Left kidney (tissue), 2 donors: ENCODE measurements around the gene TGM6. TPM values are rescaled to one million over a fixed set of nuclear protein-coding genes. Genes with fewer than 3 reads are reported as not detected.

ENCODE experiments used
- DNase-seq: peaks from one replicate; pipeline ENCODE4 v3.0.0-alpha.2; 2013
- polyA plus RNA-seq: library from polyadenylated mRNA; unstranded; fragments of 120-200 nt; gene quantifications from one replicate; pipeline ENCODE4 v1.2.1, GENCODE V29; 2013; ENCODE audit not compliant: insufficient read length

TGM6 gene
- polyA plus RNA-seq, 1 donor: not detected

DNA sequence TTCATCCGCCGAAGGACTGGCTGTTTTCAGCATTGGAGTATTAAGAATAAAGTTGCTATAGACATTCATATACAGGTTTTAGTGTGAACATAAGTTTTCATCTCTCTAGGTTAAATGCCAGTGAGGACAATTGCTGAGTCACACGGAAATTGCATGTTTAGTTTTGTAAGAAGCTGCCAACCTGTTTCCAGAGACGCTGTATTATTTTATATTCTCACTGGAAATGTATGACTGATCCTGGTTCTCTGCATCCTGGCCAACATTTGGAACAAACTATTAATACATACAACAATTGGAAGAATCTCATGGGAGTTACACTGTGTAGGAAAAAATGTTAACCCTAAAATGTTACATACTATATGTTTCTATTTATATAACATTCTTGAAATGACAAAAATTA is 16.7 kb upstream of the TGM6 start:
- DNase-seq: no peak

DNA sequence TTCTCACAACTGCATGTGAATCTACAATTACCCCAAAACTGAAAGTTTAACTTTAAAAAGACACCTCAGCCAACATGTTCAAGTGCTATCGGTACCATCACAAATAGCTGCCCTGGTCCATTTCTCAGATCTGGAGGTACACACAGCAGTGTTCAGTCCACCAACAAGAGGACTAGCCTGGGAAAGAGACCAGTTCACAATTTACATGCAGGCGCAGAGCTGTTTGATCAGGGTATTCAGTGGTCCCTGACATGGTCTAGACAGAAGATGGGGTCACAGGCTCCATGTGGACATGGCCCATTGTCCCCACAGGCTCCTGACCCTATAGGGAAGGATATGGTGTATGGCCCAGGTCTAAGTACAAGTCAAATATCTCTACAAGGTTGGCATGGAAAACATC is 15.6 kb upstream of the TGM6 start:
- DNase-seq: no peak

- no peak for DNase-seq
Measured at GRCh38 chr20:2365666-2366065, 15.0 kb upstream of the TGM6 start.

- DNase-seq: no peak
Measured at GRCh38 chr20:2368621-2369020, 12.1 kb upstream of the TGM6 start.

GRCh38 chr20:2373098-2373497 is 7.6 kb upstream of the TGM6 start:
- no peak for DNase-seq

DNA sequence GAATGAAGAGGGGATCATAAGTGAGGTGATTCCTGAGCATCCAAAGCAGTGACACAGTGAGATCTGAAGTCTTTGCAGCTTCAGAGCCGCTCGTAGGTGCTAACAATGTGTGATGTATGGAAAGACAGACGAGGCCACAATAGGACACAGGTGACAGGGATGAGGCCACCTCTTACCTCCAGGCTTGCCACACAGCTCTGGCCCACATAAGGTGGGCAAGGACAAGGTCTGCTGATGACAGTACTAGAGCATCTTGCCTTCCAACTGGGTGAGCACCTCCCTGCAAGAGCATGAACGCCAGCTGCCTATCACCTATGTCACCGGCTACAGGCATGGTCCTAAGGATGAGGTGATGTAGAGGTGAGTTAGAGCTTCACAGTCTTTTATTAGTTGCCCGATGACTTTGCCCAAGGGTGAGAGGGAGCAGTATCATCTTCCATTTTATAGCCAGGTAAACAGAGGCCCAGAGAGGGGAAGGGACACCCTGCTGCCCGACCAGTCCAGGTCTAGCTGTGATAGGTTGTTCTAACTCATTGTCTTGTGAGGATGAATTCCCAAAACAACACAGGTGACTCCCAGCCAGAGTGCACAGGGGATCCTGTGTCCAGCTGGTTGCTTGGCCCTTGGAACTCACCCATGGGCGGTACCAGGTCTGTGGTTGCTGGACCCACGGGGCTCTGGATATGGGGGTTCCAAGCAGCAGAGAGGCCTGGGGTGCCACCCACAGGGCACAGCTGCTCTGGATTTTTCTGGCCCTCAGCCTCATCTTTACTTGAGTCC is 6.2 kb upstream of the TGM6 start:
- DNase-seq: no peak

GRCh38 chr20:2378893-2379292 is 1.8 kb upstream of the TGM6 start:
- DNase-seq: no peak

- DNase-seq: no peak
Measured at GRCh38 chr20:2379511-2380229, 1.0 kb upstream of the TGM6 start.

- DNase-seq: no peak
Measured at GRCh38 chr20:2381303-2381702, 602 bp downstream of the TGM6 start.

DNA sequence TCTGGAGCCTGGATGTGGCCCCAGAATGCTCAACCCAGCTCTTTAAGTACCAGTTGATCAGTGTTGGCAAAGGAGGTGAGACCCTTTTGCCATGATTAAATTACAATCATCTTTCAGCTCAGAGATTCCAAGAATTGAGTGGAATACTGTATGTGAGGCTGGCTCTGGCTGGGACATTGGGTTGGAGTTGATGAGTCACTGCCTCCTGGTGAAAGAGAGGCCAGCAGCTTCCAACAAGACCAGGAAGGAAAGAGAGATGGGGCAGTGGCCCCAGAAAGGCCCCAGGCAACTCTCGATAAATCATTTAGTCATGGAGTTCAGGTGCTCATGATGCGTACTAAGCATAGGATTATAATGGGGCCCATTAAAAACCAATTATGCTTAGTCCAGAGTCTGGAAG is 2.1 kb downstream of the TGM6 start:
- no peak for DNase-seq

DNA sequence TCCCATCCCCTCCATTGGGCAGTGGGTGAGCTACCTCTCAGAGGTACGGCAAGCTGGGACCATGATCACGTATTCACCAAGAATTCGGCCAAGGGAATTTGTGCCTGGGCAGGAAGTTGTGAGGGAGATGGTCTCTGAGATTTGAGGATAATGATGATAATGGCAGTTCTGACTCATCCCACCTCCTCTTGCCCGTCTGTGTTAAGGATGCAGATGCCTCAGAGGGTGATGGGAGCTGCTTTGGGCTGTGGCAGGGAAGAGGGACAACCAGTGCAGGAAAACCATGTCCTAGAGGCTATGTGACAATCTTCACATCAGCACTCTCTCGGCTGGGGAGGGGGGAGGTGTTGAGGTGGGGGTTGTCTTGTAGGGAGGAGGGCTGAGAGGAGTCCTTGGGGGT is 4.3 kb downstream of the TGM6 start:
- DNase-seq: no peak

- no peak for DNase-seq
Measured at GRCh38 chr20:2385496-2385895, 4.8 kb downstream of the TGM6 start.

GRCh38 chr20:2386516-2387179 is 5.9 kb downstream of the TGM6 start:
- no peak for DNase-seq

- no peak for DNase-seq
Measured at GRCh38 chr20:2387180-2387577, 6.5 kb downstream of the TGM6 start.

- no peak for DNase-seq
Measured at GRCh38 chr20:2387580-2387979, 6.9 kb downstream of the TGM6 start.

- DNase-seq: no peak
Measured at GRCh38 chr20:2390951-2391675, 10.4 kb downstream of the TGM6 start.

- no peak for DNase-seq
Measured at GRCh38 chr20:2394411-2395055, 13.8 kb downstream of the TGM6 start.

DNA sequence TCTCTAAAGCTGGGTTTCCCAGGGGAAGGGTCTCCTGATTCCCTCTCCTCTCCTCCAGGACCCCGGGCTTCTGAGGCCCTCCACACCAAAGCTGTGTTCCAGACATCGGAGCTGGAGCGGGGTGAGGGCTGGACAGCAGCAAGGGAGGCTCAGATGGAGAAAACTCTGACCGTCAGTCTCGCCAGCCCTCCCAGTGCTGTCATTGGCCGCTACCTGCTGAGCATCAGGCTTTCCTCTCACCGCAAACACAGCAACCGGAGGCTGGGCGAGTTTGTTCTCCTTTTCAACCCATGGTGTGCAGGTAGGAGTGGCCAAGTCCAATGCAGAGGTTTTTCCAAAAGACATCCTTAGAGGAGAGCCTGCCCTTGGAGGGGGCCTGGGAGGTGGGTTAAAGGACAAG is 14.4 kb downstream of the TGM6 start:
- no peak for DNase-seq

GRCh38 chr20:2396241-2396814 is 15.6 kb downstream of the TGM6 start:
- no peak for DNase-seq

GRCh38 chr20:2397091-2397490 is 16.4 kb downstream of the TGM6 start:
- DNase-seq: no peak

DNA sequence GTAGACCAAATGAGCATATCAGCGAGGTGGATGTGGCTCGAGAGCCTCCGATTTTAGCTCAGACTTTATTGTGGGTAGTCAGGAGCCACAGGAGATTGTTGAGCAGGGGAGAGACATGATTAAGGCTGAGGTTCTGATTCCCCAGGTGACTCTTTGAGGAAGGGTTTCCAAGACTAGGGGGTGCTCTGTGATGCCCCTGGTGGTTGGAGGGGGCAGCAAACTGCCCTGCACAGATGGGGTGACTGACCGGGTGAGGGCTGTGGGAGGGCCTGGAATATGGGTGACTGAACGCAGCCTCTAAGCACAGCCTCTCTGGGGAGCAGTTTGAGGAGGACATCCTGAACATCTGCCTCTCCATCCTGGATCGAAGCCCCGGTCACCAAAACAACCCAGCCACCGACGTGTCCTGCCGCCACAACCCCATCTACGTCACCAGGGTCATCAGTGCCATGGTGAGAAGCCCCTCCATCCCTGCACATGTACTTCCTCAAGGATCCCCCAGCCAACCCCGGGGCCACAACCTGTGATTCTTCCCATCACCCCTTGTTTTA is 17.0 kb downstream of the TGM6 start:
- DNase-seq: no peak
